ENCODE results near the gene ZBTB7C.
"Not testable (repeated sequence)": the region's sequence is repeated elsewhere in the genome, so short reads cannot be mapped to it uniquely, and the experiment has no call there.

ZBTB7C gene

DNA sequence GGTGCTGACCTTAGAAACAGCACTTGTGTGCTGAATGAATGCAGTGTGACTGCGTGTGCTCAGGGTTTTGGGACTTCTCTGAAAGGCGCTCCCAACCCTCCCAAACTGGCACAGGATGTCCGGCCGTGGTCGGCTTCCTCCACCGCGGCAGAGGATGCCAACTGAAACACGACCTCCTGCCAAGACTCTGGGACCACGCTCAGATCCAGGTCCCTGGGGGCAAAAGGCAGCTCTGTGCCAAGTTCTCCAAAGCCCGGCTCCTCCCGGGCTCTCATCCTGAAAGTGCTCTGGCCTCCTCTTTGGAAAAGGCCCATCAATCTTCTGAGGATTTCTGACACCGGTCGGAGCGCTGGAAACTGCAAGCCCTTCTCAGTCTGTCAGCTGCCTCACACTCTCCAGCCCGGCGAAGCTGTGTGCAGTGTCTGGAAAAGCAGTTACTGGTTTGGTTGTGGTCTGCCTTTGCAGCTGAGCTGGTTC is 32.3 kb upstream of the ZBTB7C start:
- peaks cover 9% of the 10 kb centered on the region; the same call in 1 of the 2 replicates for H3K27me3 ChIP-seq (ENCODE audit: insufficient read depth, low read length)
- H3K4me1 ChIP-seq (ENCODE audit: insufficient read depth, low read length) = no peaks in the 10 kb centered on the region
- H3K9ac ChIP-seq (ENCODE audit: low read depth, low read length) = no peak overlapping the region
- H3K27ac ChIP-seq (ENCODE audit: low read length) = no peak overlapping the region
- H3K9me3 ChIP-seq (ENCODE audit: insufficient read depth, low read depth, low read length) = no peaks in the 10 kb centered on the region
- no peak overlapping the region for H3K4me3 ChIP-seq (ENCODE audit: low read length)
- H3K36me3 ChIP-seq (ENCODE audit: insufficient read depth, low read depth, low read length) = no peaks in the 10 kb centered on the region

DNA sequence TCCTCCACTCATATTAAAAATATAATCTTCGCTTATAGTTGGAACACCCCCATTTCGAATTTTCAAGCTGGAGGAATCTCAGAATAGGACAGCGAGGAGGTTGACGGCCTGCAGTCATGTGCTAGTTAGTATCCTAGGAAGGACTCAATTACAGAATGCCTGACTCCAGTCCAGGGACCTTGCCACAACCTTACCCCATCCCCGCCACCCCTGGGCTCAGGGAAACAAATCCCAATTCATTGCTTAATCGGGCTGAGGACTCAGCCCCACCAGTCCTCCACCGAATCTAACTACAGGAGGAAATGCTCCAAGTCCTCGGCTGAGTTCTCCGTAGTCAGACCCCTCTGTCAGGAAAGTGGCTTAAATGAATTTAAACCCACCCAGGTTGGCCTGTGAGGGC is 31.7 kb upstream of the ZBTB7C start:
- Histone ChIP-seq H3K27me3 (ENCODE audit: insufficient read depth, low read length) (peaks cover 9% of the 10 kb centered on the region; the same call in 1 of the 2 replicates), H3K4me1 (ENCODE audit: insufficient read depth, low read length) (no peaks in the 10 kb centered on the region), H3K36me3 (ENCODE audit: insufficient read depth, low read depth, low read length) (no peaks in the 10 kb centered on the region), H3K4me3 (ENCODE audit: low read length) (no peak overlapping the region), H3K9ac (ENCODE audit: low read depth, low read length) (no peak overlapping the region), H3K27ac (ENCODE audit: low read length) (no peak overlapping the region), H3K9me3 (ENCODE audit: insufficient read depth, low read depth, low read length) (no peaks in the 10 kb centered on the region)

DNA sequence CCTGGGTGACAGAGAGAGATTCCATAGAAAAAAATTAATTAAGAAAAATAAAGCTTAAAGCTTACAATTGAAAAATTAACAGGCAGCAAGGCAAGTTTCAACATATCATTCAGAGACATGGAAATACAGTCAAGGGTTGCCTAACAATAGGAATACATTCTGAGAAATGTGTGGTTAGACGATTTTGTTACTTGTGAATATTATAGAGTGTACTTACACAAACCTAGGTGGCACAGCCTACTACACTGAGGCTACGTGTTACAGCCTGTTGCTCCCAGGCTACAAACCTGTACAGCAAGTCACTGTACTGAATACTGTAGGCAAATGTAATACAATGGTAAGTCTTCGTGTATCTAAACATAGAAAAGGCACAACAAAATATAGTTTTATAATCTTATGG is 27.7 kb upstream of the ZBTB7C start:
- no peaks in the 10 kb centered on the region for H3K4me1 ChIP-seq (ENCODE audit: insufficient read depth, low read length)
- no peak overlapping the region for H3K4me3 ChIP-seq (ENCODE audit: low read length)
- peaks cover 9% of the 10 kb centered on the region; the same call in 1 of the 2 replicates for H3K27me3 ChIP-seq (ENCODE audit: insufficient read depth, low read length)
- no peak overlapping the region for H3K9ac ChIP-seq (ENCODE audit: low read depth, low read length)
- H3K9me3 ChIP-seq (ENCODE audit: insufficient read depth, low read depth, low read length) = no peaks in the 10 kb centered on the region
- H3K27ac ChIP-seq (ENCODE audit: low read length) = no peak overlapping the region
- no peaks in the 10 kb centered on the region for H3K36me3 ChIP-seq (ENCODE audit: insufficient read depth, low read depth, low read length)

DNA sequence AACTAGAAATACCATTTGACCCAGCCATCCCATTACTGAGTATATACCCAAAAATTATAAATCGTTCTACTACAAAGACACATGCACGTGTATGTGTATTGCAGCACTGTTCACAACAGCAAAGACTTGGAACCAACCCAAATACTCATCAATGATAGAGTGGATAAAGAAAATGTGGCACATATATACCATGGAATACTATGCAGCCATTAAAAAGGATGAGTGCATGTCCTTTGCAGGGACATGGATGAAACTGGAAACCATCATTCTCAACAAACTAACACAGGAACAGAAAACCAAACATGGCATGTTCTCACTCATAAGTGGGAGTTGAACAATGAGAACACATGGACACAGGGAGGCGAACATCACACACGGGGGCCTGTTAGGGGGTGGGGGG is 25.2 kb upstream of the ZBTB7C start:
- not testable (repeated sequence) for H3K27me3 ChIP-seq (ENCODE audit: insufficient read depth, low read length); H3K27ac ChIP-seq (ENCODE audit: low read length); H3K4me3 ChIP-seq (ENCODE audit: low read length); H3K9ac ChIP-seq (ENCODE audit: low read depth, low read length); H3K36me3 ChIP-seq (ENCODE audit: insufficient read depth, low read depth, low read length); H3K9me3 ChIP-seq (ENCODE audit: insufficient read depth, low read depth, low read length); H3K4me1 ChIP-seq (ENCODE audit: insufficient read depth, low read length)

DNA sequence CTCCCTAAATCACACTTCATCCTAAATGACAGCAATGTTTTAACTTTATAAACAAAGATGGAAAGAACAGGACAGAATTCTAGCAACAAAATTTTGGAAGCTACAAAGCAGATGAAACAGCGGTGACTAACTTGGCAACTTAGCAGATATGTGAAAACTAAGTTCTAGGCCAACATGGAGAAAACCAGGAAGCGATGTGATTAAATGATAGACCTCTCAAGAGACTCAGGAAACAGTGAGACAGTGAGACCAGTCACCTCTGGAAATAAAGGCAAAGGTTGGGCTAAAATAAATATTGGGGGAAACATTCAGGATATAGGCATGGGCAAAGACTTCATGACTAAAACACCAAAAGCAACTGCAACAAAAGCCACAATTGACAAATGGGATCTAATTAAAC is 24.4 kb upstream of the ZBTB7C start:
- no peak overlapping the region for H3K9ac ChIP-seq (ENCODE audit: low read depth, low read length)
- H3K9me3 ChIP-seq (ENCODE audit: insufficient read depth, low read depth, low read length) = no peaks in the 10 kb centered on the region
- no peak overlapping the region for H3K27ac ChIP-seq (ENCODE audit: low read length)
- no peaks in the 10 kb centered on the region for H3K4me1 ChIP-seq (ENCODE audit: insufficient read depth, low read length)
- no peaks in the 10 kb centered on the region for H3K36me3 ChIP-seq (ENCODE audit: insufficient read depth, low read depth, low read length)
- H3K4me3 ChIP-seq (ENCODE audit: low read length) = no peak overlapping the region
- no peaks in the 10 kb centered on the region; the same call in 1 of the 2 replicates for H3K27me3 ChIP-seq (ENCODE audit: insufficient read depth, low read length)

DNA sequence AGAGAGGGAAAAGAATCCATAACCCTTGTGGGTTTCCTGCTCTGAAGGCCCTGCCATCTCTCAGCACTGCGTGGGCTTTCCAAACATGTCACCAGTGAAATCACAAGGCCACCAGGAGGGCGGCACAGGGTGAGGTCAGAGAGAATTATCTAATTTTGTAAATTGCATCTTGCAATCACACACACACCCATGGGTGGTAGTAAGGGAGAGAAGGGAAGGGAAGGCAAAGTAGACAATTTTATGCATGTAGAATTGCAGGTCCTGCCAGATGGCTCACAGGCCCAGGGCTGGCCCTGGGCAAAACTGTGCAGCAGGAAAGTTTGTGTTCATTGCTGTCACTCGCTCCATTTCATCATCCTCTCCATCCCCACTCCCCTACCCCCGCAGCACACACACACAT is 21.0 kb upstream of the ZBTB7C start:
- Histone ChIP-seq H3K27ac (ENCODE audit: low read length) (no peak overlapping the region), H3K4me3 (ENCODE audit: low read length) (no peak overlapping the region), H3K36me3 (ENCODE audit: insufficient read depth, low read depth, low read length) (no peaks in the 10 kb centered on the region), H3K9me3 (ENCODE audit: insufficient read depth, low read depth, low read length) (no peaks in the 10 kb centered on the region), H3K27me3 (ENCODE audit: insufficient read depth, low read length) (peaks cover 6% of the 10 kb centered on the region), H3K4me1 (ENCODE audit: insufficient read depth, low read length) (no peaks in the 10 kb centered on the region), H3K9ac (ENCODE audit: low read depth, low read length) (no peak overlapping the region)

DNA sequence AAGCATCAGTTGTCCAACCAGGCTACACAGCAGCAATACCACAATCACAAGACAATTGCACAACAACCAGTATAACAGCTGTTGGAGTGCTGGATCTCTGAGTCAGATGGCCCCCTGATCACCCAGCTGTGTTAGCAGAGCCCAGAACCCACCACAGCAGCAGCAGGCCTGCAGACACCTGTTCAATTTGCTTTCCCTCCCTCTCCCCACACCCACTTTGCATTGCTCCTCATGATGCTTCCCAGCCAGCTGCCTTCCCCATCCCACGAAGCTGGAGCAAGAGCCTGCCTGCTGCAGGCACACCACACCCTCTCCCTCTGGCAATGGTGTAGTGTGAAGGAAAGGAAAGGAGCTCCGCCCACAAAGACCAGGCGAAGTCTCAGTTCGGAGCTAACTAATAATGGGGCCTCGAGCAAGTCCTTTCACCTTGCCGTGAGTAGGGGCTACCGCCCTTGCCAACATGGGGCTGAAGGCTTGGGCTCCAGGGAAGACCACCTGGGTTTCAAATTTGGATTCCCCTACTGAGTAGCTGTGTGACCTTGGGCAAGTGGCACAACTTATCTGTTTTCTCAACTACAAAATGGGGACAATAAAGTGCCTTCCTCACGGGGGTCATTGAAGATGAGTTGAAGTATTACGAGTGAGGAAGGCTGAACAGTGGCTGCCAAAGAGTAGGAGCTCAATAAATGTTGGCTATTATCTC is 19.4 kb upstream of the ZBTB7C start:
- Histone ChIP-seq H3K4me1 (ENCODE audit: insufficient read depth, low read length) (no peaks in the 10 kb centered on the region), H3K36me3 (ENCODE audit: insufficient read depth, low read depth, low read length) (no peaks in the 10 kb centered on the region), H3K9me3 (ENCODE audit: insufficient read depth, low read depth, low read length) (no peaks in the 10 kb centered on the region), H3K27ac (ENCODE audit: low read length) (no peak overlapping the region), H3K27me3 (ENCODE audit: insufficient read depth, low read length) (peaks cover 21% of the 10 kb centered on the region), H3K9ac (ENCODE audit: low read depth, low read length) (no peak overlapping the region), H3K4me3 (ENCODE audit: low read length) (no peak overlapping the region)

DNA sequence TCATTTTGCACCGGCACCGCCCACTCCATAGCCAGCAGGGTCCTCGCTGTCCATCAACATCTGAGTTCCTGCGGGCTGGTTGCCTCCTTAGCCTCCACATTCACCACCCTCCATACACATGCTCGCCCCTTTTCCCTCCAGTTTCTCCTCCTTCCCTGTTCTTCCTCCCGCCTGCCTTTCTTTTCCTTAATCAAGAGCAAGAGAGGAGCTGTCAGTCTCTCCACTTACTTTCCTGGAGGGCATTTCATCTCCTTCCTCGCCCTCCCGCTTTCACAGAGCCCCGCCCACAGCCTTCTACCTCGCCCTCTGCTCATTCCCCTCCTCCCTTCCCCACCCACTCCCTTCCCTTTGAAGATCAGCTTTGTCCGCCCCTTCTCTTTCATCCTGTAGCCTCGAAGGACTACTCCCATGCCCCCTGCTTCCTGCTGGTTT is 13.8 kb upstream of the ZBTB7C start:
- Histone ChIP-seq H3K27ac (ENCODE audit: low read length) (no peak overlapping the region), H3K27me3 (ENCODE audit: insufficient read depth, low read length) (peaks cover 42% of the 10 kb centered on the region), H3K9me3 (ENCODE audit: insufficient read depth, low read depth, low read length) (no peaks in the 10 kb centered on the region), H3K9ac (ENCODE audit: low read depth, low read length) (no peak overlapping the region), H3K36me3 (ENCODE audit: insufficient read depth, low read depth, low read length) (no peaks in the 10 kb centered on the region), H3K4me1 (ENCODE audit: insufficient read depth, low read length) (no peaks in the 10 kb centered on the region), H3K4me3 (ENCODE audit: low read length) (peak overlapping the region; percentile 66)

DNA sequence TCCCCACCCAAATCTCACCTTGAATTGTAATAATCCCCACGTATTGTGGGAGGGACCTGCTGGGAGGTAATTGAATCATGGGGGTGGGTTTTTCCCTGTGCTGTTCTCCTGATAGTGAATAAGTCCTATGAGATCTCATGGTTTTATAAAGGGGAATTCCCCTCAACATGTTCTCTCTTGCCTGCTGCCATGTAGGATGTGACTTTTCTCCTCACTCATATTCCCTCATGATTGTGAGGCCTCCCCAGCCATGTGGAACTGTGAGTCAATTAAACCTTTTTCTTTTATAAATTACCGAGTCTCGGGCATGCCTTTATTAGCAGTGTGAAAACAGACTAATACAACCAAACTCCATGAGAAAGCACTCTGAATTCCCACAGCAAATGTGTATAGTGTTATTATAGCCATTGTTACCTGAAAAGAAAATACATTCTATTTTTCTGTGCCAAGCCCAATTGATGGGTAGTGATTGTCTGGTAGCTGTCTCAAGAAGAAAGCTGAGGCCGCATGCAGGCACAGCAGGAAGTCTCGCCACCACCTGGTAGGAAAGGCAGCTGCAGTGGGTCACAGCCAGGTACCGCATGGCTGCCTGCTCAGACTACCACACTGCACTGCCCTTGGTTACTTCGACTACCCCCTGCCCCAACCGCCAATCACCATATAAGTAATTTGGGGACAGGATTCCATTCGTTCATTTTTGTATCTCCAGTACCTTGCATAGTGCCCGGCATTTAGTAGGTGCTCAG is 10.3 kb upstream of the ZBTB7C start:
- no peaks in the 10 kb centered on the region for H3K4me1 ChIP-seq (ENCODE audit: insufficient read depth, low read length)
- H3K4me3 ChIP-seq (ENCODE audit: low read length) = no peak overlapping the region
- H3K27ac ChIP-seq (ENCODE audit: low read length) = no peak overlapping the region
- H3K27me3 ChIP-seq (ENCODE audit: insufficient read depth, low read length) = peaks cover 53% of the 10 kb centered on the region
- no peaks in the 10 kb centered on the region for H3K36me3 ChIP-seq (ENCODE audit: insufficient read depth, low read depth, low read length)
- no peaks in the 10 kb centered on the region for H3K9me3 ChIP-seq (ENCODE audit: insufficient read depth, low read depth, low read length)
- H3K9ac ChIP-seq (ENCODE audit: low read depth, low read length) = no peak overlapping the region

DNA sequence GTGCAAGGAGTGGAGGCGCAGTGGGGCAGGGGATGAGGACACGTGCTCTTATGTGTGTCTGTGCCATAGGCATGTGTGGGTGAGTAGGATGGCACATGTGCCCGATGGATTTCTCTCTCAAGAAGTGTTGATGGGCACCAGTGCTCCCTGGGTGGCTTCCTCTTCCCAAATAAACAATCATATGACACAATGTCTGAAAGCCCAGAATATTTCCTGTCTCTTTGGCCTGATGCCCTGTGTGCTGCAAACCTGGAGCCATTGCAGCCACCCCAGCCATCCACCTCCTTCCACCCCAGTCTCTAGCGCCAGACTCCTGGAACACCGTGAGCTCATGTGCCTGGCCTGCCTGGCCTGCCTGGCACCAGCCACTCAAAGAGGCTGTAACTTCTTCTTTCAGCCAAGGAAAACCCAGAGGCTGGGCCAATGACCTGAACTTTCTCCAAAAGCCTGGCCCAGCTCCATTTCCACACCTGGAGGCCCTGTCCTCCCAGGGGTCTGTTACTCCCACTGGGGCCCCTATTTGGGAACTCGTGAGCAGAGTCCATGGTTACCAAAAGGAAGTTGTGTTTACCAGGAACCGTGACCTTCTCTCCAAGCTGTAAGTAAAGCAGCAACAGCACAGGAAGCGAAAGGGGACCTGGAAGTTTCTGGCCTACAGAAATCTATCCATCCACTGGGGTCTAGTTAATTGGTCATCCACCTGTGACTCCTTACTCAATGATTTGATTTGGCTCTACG is 9.5 kb upstream of the ZBTB7C start:
- H3K36me3 ChIP-seq (ENCODE audit: insufficient read depth, low read depth, low read length) = no peaks in the 10 kb centered on the region
- no peaks in the 10 kb centered on the region for H3K4me1 ChIP-seq (ENCODE audit: insufficient read depth, low read length)
- H3K27ac ChIP-seq (ENCODE audit: low read length) = no peak overlapping the region
- no peak overlapping the region for H3K4me3 ChIP-seq (ENCODE audit: low read length)
- no peak overlapping the region for H3K9ac ChIP-seq (ENCODE audit: low read depth, low read length)
- H3K27me3 ChIP-seq (ENCODE audit: insufficient read depth, low read length) = peaks cover 53% of the 10 kb centered on the region
- H3K9me3 ChIP-seq (ENCODE audit: insufficient read depth, low read depth, low read length) = no peaks in the 10 kb centered on the region

DNA sequence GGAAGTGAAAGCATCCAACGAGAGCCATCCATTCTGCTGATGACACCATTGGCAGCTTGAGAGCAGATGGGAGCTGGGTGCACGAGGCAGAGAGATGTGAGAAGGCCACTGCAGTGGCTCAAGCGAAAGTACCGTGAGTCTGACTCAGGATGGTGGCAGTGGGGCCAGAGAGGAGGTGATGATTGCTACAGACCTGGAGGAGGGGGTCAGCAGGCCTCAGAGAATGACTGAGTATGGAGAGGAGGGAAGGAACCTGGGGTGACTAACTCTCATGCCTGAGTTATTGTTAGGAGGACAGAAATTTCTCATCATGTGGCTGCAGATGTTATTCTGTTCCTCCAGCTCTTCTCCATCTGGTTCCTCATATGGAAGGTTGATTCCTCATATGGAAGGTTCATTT is 8.8 kb upstream of the ZBTB7C start:
- no peak overlapping the region for H3K9ac ChIP-seq (ENCODE audit: low read depth, low read length)
- H3K4me1 ChIP-seq (ENCODE audit: insufficient read depth, low read length) = no peaks in the 10 kb centered on the region
- H3K27me3 ChIP-seq (ENCODE audit: insufficient read depth, low read length) = peaks cover 51% of the 10 kb centered on the region
- no peaks in the 10 kb centered on the region for H3K36me3 ChIP-seq (ENCODE audit: insufficient read depth, low read depth, low read length)
- no peak overlapping the region for H3K4me3 ChIP-seq (ENCODE audit: low read length)
- no peaks in the 10 kb centered on the region for H3K9me3 ChIP-seq (ENCODE audit: insufficient read depth, low read depth, low read length)
- no peak overlapping the region for H3K27ac ChIP-seq (ENCODE audit: low read length)
